AG09319 (cell line): Measurements from ENCODE around the gene AVPR1A.

Source experiments
- DNase-seq: peaks from one replicate; pipeline ENCODE4 v3.0.0-alpha.2; 2010; ENCODE audit warnings: low read depth; ENCODE audit errors: extremely low read depth
- TF ChIP-seq, protein P1 (sequence below): IDR thresholded peaks from 2 replicates; pipeline ENCODE4 v1.5.1; 2011; ENCODE audit warnings: low read depth, mild to moderate bottlenecking, inconsistent platforms, low read length, moderate library complexity

AVPR1A gene

DNA sequence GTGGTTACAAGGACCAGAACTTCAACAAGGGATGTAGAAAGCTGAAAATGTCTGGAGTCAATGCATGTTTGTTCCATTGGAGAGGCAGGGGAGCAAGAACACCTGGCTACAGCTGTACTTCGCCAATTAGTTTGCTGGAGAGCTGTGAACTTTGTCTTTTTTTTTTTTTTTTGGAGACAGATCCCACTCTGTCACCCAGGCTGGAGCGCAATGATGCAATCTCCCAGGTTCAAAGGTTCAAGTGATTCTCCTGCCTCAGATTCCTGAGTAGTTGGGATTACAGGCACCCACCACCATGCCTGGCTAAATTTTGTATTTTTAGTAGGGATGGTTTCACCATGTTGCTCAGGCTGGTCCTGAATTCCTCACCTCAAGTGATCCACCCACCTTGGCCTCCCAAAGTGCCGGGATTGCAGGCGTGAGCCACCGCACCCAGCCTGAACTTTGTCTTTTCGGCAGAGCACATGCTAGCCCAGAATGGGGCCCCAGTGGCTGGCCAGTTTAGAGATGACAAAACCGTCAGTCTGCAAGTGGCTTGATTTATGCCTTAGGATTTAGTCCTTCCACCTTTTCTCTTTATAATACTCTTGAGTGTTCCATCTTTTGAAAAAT is 55.5 kb downstream of the AVPR1A start:
- TF ChIP-seq, protein P1, sequence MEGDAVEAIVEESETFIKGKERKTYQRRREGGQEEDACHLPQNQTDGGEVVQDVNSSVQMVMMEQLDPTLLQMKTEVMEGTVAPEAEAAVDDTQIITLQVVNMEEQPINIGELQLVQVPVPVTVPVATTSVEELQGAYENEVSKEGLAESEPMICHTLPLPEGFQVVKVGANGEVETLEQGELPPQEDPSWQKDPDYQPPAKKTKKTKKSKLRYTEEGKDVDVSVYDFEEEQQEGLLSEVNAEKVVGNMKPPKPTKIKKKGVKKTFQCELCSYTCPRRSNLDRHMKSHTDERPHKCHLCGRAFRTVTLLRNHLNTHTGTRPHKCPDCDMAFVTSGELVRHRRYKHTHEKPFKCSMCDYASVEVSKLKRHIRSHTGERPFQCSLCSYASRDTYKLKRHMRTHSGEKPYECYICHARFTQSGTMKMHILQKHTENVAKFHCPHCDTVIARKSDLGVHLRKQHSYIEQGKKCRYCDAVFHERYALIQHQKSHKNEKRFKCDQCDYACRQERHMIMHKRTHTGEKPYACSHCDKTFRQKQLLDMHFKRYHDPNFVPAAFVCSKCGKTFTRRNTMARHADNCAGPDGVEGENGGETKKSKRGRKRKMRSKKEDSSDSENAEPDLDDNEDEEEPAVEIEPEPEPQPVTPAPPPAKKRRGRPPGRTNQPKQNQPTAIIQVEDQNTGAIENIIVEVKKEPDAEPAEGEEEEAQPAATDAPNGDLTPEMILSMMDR, result no peak
- no peak for DNase-seq

DNA sequence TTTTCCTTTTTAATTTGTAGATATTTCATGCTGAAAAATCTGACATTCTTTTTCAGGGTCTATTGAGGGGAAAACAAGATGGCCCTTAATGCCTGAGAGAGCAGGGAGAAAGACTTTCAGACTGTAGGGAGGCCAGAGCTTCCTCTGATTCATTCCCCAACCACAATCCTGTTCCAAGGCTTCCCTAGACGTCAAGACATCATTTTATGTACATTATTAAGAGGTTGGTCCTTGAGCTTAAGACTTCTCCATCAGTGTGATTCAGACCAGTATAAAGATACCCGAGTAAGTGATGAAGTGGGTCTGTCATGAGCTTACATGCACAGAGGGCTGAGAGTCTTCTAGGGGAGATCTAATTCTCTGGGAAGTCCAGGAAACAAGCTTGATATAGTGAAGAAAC is 57.3 kb downstream of the AVPR1A start:
- DNase-seq, result no peak
- TF ChIP-seq, protein P1, result no peak

DNA sequence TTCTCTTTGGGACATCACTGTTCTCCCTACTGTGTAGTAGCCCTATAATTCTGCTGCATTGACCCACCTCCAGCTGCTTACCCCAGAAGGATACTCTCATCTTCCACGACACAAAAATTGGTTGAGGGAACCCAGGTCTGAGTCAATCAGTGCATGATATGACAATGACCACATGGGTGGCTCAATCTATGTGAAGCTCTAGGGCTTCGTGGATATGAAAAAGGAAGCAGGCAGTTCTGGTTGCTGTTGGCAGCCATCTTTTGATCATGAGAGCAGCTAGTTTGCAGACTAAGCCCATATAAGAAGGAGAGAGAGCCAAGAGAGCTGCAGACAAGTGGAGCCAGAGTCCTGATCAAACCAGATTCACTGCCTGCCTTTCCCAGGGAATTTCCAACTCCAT is 57.9 kb downstream of the AVPR1A start:
- TF ChIP-seq, protein P1, result no peak
- DNase-seq, result no peak
